Activated effector memory CD4-positive, alpha-beta T cell treated with anti-CD3 and anti-CD28 coated beads, Interleukin-2, amount 50 U/mL, for 16 hours (primary cell): ENCODE results near the gene DENND5B.
"Not testable (repeated sequence)": the region's sequence is repeated elsewhere in the genome, so short reads cannot be mapped to it uniquely, and the experiment has no call there.

Source experiments
- DNase-seq: peaks from one replicate; pipeline ENCODE4 v3.0.0-alpha.2; 2020

The DENND5B gene

DNA sequence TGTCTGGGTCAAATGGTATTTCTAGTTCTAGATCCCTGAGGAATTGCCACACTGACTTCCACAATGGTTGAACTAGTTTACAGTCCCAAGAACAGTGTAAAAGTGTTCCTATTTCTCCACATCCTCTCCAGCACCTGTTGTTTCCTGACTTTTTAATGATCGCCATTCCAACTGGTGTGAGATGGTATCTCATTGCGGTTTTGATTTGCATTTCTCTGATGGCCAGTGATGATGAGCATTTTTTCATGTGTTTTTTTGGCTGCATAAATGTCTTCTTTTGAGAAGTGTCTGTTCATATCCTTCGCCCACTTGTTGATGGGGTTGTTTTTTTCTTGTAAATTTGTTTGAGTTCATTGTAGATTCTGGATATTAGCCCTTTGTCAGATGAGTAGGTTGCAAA is 40.3 kb downstream of the DENND5B start:
- DNase-seq, result not testable (repeated sequence)

DNA sequence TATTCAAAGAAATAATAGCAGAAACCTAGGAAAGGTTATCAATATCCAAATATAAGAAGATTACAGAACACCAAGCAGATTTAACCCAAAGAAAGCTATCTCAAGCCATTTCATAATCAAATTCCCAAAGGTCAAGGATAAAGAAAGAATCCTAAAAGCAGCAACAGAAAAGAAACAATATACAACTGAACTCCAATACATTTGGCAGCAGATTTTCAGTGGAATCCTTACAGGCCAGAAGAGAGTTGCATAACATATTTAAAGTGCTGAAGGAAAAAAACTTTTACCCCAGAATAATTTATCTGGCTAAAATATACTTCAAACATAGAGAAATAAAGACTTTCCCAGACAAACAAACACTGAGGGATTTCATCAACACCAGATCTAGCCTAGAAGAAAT is 54.3 kb downstream of the DENND5B start:
- no peak for DNase-seq

DNA sequence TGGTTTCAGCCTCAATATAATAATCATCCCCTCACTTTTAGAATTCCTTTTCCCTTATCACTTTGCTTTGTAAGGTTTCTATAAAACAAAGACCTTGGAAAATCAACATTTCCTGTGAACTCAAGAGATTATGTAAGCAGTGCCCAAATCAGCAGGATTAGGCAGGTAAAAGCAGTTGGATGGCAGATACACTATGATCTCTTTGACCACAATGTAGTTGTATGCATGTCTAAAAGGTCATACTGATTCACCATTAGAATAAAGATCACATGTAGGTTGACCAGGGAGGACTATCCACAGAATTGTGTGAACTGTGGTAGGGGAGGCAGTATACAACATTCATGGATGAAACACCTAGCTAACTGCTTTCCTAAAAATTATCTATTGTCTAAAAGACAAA is 57.5 kb downstream of the DENND5B start:
- DNase-seq, result no peak

DNA sequence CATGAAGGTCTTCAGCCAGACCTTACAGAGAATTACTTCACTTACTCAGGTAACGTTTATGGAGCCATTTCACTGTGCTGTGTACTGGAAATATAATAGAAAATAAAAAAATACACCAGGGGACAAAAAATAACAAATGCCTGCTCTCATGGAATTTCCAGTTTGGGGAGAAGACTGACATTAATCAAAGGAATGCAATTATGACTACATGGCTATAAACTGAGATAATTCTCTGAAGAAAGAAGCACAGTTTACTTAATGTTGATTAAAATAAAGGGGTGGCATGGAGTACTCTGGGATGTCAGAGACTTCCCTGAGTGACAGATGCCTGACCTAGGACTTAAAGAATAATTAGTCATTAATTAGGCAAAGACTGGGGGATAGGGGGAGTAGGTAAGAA is 59.0 kb downstream of the DENND5B start:
- no peak for DNase-seq

DNA sequence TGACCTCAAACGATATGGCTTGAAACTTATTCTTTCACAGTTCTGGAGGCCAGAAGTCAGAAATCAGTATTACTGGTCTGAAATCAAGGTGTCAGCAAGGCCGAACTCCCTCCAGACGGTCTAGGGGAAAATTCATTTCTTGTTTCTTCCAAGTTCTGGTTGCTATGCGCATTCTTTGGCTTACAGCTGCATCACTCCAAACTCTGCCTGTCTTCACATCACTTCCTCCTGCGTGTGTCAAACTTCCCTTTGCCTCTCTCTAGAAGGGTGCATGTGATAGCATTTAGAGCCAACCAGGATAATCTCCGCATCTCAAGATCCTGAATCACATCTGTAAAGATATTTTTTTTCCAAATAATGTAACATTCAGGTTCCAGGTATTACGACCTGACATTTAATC is 62.8 kb downstream of the DENND5B start:
- no peak for DNase-seq

DNA sequence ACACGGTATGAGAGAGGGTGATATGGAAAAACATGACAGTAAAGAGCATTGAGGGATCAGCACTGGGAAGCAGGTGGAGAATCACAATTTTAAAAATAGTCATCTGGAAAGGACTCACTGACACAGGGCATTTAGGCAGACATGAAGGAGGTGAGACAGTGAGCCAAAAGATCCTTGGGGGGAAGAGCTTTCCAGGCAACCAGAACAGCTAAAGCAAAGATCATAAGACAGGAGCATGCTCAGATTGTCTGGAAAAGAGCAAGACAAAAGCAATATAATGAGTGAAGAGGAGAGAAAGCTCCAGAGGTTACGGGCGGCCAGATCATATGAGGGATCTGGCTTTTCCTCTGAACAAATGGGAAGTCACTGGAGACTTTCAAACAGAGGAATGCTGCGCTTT is 63.9 kb downstream of the DENND5B start:
- no peak for DNase-seq

DNA sequence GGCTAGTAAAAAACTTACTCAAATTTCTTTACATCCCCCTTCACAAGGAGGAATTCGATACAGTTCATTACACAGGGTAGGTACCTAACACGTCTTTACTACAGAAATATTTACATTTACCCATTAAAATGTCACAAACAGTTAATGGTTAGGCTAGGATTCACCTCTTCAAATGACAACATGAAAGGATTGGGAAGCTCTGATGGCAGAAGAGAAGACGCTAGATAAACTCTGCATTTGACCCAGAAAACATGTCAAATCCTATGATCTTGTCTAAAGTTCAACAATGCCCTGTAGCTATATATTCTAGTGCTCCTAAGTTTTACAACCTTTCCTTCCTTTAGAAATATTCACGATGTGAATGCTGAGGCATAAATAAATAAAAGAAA is 64.8 kb downstream of the DENND5B start:
- no peak for DNase-seq

DNA sequence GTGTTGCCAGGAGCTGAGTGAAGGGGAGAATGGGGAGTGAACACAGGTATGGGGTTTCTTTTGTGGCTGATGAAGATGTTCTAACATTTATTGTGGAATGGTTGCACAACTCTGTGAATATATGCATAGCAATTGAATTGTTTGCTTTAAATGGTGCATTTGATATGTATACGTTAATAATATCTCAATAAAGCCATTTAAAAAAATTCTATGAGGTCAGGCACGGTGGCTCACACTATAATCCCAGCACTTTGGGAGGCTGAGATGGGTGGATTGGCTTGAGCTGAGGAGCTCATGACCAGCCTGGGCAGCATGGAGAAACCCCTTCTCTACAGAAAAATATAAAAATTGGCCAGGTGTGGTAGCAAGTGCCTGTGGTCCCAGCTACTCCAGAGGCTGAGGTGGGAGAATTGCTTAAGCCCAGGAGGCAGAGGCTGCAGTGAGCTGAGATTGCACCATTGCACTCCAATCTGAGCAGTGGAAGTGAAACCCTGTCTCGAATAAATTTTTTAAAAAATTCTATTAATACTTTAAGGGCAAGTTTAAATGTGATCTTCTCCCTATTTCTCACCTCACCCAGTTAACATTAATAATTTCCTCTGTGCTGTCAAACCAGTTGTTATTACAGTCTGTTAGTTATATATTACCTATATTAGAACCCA is 65.3 kb downstream of the DENND5B start:
- no peak for DNase-seq

DNA sequence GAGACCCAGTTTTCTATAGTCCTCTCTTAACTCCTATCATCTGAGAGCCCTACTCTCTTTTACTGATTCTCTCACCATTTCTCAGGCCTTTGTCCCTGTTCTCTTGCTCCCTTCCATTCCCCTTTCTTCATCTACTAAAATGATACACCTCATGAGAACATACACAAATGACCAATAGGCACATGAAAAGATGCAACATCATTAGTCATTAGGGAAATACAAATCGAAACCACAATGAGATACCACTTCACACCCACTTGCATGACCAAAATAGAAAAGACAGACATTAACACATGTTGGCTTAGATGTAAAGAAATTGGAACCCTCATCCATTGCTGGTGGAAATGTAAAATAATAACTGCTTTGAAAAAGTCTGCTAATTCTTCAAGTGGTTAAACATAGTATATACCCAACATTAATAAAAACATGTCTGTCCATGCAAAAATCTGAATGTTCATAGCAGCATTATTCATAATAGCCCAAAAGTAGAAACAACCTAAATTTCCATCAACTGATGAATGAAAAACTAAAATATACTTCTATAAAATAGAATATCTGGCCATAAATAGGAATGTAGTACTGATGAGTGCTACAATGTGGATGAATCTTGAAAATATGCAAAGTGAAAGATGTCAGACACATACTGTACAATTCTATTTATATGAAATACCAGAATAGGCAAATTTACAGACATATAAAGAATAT is 66.0 kb downstream of the DENND5B start:
- no peak for DNase-seq

DNA sequence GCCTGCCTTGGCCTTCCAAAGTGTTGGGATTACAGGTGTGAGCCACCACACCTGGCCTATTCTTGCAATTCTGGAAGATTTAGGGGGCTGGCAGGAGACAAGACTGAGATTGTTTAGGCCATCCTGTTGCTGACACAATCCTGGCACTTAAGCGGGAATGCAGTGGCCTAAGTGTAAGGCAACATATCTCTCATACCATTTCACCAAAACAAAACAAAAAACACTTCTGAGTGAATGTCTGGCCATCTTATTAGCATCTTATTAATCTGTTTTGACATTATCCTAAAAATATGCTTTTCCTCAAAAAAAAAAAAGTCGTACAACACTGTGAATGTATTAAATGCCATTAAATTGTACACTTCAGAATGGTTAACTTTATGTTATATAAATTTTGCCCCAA is 67.6 kb downstream of the DENND5B start:
- DNase-seq, result no peak

DNA sequence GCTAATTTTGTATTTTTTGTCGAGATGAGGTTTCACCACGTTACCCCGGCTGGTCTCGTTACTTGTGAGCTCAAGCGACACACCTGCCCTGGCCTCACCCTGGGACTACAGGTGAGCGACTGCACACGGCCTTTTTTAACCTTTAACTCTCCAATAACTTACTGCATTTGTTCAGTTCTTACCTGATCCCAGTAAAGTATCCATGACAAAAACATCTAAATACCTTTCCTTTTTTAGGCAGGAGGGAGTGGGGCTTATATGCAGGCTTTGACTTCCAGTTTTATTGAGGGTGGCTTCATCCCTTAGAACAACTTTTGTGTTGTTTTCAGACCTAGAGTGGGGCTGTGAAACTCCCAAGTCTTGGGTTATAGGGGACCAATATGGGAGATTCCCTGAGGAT is 68.3 kb downstream of the DENND5B start:
- DNase-seq, result no peak

DNA sequence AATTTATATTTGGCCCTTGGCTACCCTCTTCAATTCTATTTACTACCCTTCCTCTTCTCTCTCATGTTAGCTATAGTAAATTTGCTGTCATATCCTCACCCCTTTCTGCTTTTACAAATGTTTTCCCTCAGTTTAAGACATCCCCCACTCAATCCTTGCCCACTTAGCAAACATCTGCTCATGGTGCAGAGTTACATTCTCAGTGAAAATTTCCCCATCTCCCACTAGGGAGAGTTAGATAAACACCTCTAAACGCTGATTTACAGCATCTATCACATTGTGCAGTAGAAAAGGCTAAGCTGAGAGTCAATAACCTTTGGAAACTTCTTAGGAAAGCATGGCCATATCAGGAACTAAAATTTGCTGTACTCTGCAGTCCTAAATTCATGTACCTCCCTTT is 69.0 kb downstream of the DENND5B start:
- no peak for DNase-seq

DNA sequence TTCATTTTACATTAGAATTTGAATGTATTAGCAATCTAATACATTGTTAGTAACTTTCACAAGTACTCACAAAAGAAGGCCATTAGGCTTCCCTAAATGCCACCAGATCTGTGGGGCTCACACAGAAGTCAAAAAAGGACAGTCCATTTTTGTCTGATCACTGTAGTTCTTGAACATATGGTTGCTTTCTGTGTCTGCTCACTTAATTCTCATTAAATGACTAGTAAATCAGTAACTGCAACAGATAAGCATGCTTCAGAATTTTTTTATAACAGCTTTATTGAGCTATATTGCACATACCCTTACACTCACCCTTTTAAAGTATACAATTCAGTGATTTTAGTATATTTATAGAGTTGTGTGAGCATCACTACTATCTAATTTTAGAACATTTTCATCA is 71.4 kb downstream of the DENND5B start:
- no peak for DNase-seq

DNA sequence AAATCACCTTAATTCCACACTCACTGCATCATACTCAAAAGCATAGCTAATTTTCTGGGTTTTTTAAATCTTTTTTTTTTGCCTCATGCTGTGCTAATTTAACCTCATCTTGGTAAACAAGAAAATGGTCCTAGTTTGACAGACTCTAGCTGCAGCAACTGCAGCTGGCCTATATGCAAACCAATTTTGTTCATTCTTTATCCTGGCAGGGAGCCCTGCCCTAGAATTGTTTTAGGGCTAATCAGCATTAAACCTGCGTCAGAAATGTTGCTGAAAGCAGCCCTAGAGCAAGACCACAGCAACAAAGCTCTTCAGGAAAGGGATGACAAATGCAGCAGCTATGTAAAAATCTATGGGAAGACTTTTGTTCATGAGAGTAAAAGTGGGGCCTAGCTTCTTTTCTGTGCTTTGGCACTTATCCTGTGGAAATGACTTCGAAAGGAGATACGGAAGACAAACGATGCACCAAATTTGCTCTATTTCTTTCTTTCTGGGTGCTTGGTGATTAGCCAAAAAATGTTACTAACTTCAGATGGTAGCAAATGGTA is 72.2 kb downstream of the DENND5B start:
- no peak for DNase-seq

DNA sequence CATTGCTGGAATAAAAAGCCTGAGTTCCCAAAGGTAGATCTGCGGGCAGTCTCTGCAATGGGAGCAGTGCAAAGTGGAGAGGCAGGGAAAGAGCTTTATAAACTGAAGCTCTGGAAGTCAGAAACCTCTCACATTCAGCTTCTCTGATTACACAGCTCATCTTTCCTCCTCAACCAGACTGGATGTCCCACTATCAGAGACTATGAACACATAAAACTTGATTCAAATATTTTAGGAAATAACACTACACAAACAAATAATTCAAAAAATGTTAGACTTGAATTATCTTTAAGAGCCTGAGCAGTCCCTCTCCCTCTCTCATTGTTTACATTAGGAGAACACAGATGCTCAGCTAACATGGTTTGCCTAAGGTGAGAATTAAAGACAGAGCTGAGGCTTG is 72.9 kb downstream of the DENND5B start:
- no peak for DNase-seq

DNA sequence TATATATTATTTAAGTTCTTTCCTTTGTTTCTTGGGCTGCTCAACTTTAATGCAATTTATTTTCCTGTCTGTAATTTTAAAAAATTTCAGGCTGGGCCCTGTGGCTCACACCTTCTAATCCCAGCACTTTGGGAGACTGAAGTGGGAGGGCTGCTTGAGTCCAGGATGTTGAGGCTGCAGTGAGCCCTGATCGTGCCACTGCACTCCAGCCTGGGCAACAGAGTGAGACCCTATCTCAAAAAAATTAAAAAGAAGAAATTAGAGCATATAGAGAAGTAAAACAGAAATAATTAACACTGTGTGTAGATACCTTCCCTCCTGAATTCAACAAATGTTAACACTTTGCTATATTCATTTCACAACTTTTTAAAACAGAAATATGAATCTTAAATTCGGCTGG is 74.2 kb downstream of the DENND5B start:
- DNase-seq, result no peak

DNA sequence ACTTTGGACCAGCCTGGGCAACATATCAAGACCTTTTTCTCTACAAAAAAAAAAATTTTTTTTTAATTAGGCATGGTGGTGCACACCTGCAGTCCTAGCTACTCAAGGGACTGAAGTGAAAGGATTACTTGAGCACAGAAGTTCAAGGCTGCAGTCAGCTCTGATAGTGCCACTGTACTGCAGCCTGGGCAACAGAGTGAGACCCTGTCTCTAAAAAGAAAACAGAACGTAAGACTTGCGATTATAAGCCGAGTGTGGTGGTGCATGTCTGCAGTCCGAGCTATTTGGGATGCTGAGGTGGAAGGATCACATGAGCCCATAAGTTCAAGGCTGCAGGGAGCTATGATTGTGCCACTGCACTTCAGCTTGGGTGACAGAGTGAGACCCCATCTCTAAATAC is 76.0 kb downstream of the DENND5B start:
- no peak for DNase-seq

DNA sequence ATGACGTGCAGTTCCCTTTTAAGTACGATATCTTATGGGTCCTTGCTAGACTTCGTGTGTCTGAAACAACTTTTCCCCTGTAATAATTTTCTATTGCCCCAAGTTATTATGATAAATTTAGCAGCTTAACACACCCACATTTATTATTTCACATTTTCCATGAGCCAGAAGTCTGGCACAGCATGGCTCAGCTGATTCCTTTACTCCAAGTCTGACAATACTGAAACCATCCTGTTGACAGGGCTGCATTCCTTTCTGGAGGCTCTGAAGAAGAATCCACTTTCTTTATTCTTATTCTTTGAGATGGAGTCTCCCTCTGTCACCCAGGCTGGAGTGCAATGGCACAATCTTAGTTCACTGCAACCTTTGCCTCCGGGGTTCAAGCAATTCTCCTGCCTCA is 80.9 kb downstream of the DENND5B start:
- no peak for DNase-seq

DNA sequence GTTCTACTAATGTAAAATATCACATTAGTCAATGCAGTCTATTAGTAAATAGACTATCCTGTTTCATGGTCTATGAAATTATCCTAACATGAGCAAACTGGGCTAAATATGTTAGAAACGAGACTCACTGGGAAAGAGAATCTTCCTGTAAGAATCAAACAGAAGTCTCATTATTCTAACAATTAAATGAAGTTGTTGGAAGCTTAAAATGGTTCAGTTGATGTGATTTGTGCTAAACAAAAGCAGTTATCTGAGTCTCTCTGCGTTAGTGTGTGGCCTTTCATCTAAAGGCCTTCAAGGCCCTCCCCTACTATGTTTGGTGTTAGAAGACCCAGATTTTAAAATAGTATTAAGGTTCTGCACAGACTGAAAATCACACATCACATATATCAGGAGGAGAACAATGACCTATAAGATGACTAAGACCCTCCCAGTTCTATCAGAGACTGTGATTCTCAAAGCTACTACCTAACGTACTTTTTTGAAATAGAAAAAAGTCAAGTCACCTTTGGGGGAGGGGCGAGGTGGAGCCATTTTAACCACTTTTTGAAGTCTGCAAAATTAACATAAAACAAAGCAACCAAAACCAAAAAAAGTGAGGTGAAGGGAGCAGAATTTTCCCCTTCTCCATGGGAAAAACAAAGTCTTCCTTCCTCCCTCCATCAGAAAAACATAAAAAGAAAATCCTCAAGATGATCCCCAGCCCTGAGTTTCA is 82.3 kb downstream of the DENND5B start:
- no peak for DNase-seq

DNA sequence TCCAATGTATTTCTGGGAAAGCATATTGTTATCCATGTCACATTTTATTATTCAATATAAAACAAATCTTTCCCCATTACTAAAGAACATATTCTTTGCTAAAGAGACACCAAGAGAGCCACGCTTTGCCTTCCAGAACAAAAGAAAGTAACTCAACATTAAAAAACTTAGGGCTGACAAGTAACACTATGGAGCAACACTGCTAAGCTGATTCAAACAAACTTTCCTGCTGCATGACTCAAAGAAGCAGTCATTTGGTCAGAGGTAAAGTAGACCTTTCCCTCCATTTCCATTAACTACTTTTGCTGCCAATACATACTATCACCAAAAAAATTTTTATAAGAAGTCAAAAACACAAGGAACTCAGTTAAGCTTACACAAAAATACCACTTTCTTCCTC is 83.0 kb downstream of the DENND5B start:
- no peak for DNase-seq

DNA sequence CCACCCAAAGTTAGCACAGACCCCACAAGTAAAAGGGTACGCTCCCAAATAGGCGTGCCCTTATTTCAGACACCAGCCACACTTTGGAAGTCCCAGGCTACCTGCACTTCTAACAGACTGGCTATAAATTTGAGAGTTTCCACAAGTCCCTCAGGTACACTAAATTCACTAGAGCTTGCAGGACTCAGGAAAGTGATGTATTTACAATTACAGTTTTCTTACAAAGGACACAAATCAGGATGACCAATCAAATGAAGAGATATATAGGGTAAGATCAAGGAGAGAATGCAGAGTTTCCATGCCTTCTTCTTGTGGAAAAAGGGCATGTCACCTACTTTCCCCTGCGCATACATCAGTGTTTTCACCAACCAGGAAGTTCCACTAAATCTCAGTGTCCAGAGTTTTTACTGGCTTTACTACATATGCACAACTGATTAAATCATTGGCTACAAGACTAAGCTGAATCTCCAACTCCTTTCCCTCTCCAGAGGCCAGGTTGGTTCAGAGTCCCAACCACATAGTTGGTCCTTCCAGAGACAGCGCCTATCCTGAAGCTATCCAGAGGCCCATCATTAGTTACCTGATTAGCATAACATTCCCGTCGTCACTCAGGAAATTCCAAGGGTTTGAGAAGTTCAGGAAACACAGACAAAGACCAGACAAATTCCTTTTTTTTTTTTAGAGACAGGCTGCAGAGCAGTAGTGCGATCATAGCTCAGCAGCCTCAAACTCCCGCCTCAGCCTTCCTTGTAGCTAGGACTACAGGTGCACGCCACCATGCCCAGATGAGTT is 84.2 kb downstream of the DENND5B start:
- no peak for DNase-seq

DNA sequence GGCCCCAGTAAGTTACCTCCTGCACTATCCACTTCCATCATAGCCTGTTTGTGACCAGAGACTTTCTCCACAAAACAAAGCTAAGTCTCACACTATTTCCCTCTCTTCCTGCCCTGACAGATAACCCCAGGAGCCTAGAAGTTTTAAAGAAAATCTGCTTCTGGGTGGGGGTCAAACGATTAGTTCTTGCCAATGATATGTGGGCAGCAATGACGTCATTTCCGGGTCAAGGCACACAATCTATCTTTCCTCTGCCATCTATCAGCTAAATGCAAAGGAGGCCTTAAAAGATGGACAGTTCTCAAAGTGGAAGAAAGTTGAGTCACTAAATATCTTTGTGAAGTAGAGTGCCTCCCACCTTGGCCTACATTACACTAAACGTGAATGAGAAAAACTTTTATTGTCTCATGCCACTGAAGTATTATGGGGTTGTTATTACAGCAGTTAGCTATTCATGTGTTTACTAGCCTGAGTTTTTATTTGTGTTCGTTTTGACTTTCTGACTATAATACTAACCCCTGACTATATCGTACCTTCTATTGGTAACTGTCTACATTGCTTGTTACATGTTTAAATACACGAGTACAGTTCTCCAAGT is 86.2 kb downstream of the DENND5B start:
- DNase-seq, result no peak

DNA sequence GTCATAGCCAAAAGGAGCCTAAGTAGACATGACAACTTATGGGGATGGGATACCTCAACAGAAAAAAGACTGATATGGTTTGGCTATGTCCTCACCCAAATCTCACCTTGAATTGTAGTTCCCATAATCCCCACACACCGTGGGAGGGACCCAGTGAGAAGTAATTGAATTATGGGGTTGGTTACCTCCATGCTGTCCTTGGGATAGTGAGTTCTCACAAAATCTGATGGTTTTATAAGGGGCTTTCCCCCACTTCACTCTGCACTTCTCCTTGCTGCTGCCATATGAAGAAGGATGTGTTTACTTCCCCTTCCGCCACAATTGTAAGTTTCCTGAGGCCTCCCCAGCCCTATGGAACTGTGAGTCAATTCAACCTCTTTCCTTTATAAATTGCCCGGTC is 89.9 kb downstream of the DENND5B start:
- not testable (repeated sequence) for DNase-seq
